HG02840 (cell line): Measurements from ENCODE around the gene TEAD3.
"Not testable (repeated sequence)": the region's sequence is repeated elsewhere in the genome, so short reads cannot be mapped to it uniquely, and the experiment has no call there.

Experiments
- ATAC-seq: cut with Tn5 transposase; IDR thresholded peaks from one replicate; pipeline ENCODE4 v1.9.1; 2021; ENCODE audit warnings: mild to moderate bottlenecking, moderate library complexity, moderate number of reproducible peaks; ENCODE audit not compliant: unreplicated experiment, low FRiP score

Gene TEAD3

DNA sequence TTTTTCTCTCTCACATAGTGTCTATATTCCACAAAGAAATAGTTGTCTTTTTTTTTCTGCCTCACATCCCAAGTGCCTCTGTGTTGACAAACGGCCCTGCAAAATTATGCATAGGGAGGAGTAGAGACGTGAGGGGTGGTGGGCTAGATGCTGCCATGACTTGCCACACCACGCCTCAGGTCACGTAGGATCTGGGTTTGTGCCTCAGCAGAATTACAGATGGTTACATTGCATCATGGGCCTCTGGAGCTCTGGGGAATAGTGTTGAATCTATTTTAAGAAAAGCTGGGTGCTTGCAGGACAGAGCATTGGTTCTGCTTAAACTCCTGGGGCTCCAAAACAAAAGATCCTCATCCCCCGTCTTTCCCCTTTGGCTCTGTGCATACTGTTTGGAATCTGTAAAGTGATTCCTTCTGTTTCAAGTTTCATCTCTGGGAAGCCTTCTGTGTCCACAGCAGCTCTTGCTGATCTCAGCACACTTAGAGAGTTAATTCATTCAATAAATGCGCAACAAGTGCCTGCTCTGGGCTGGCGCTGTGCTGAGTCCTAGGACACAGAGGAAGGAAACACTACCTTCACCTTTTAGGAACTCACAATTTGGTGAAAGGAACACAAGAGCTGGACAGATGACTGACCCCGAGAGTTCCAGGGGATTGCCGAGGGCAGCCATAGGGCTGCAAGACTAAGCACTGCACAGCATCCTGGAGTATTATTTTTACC lies 42.3 kb downstream of the TEAD3 start:
- no peak for ATAC-seq

DNA sequence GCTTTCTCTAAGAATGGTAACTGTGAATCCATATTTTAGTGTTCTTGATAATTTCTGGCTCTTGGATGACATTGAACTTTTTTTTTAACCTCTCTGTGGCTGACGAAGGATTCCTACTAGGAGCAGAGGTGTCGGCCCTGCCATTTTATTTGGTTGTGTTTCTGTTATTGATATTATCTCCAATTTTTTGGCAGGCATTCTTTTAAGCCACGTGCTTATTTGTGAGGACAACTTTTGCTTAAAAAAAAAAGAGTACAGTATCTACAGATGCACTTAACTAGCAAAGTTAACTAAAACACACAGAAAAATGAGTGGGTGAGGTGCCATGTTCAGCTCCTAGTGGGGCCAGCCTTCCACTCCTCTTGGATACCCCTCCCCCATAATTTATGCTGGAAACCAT lies 43.6 kb downstream of the TEAD3 start:
- ATAC-seq, result no peak

GRCh38 chr6:35452183-35453090 lies 44.4 kb downstream of the TEAD3 start, which contains the start of gene FANCE:
FANCE (plus strand) TSS chr6:35452338; CDS start chr6:35452546, 208 bp downstream.
- ATAC-seq, result peak; percentile 92

DNA sequence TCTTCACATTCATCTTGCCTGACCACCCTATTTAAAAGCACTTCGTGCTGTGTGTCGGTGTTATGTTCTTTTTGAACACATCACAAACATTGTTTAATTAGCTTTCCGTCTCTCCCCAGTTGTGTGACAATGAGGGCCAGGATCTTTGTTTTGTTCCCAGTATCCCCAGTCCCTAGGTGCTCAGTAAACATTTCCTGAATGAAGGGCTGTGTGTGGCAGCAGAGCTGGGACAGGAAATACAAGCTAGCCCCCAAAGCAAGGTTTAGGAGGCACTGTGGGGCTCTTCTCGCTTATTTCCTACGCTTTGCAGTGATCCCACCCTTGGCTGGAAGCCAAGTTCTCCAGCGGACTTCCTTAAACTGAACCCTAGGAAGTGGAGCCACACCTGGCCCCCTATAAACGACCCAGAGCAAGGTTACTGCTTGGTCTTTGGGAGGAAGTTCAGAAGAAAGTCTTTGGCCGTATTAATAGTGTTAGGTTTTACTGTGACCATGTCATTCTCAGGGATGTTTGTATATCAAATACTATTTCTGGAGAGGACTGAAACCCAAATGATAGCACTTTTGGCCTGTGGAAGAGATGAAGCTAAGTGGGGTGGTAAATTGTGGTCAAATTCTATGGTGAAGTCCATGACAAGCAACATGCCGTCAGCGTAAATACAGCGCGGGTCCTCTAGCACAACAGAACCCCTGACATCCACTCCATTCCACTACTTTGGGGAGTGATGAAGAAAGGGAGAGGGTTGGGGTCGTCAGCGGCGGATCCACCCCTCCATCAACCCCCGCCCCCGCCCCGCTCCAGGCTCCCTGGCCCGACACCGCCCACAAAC lies 45.3 kb downstream of the TEAD3 start:
- ATAC-seq, result no peak

DNA sequence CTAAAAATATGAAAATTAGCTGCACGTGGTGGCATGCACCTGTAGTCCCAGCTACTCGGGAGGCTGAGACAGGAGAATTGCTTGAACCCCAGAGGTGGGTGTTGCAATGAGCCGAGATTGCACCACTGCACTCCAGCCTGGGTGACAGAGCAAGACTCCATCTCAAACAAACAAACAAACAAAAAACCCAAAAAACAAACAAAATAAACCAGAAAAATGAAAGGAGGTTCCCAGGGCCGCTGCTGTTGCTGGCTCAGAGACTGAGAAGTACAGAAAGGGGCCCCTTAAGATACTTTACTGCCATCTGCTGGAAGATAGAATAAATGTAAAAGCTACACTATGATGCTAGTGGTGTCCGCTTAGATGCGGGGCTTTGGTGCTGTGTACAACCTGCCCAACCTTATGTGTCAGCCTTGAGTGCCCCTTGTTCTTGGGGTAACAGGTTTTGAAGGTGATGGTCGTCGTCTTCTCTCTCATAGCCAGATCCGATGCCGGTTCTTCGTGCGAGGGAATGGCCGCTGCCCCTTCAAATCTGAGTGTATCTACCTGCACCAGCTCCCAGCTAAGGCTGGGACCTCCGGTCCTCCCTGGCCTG lies 47.5 kb downstream of the TEAD3 start:
- no peak for ATAC-seq

- no peak for ATAC-seq
These were observed 48.7 kb downstream of the TEAD3 start for GRCh38 chr6:35448191-35448590.

DNA sequence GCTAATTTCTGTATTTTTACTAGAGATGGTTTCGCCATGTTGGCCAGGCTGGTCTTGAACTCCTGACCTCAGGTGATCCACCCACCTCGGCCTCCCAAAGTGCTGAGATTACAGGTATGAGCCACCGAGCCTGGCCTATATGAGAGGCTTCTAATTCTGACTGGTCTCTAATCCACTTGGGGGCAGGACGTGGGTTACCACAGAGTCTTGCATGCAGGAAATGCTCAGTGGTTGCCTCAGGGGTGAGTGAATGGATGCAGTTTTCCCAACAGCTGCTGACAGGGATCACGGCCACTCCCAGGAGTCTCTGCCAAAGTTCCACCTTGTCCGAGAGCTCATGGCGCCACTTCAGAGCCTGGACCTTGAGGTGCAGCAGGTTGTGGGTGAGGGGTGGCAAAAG lies 51.2 kb downstream of the TEAD3 start:
- no peak for ATAC-seq

DNA sequence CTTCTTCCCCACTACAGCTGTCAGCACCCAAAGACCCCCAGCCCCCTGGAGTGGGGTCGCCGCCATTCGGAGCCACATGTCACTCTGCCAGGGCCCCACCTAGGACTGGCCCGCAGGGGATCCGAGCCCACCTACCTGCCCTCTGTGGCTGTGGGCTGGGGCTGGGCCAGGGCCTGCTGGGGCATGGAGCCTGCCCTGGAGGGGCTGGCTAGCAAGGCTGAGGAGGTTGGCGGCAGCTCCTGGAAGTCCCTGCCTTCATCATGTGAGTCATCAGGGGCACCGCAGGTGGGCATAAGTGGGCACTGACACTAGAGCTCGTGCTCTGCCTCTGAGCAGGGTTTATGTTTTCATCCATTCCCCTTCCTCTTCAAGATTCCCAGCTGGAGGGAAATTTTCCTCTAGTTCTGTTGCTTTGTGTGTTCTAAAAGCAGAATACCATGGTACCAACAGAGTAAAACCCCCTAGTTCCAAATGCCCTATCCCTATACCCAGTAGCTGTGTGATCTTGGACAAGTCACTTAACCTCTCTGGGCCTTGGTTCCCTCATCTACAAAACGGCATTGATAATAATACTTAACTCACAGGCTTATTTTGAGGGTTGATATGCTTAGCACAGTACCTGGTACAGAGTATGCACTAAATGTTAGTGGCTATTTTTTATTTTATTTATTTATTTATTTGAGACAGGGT lies 53.4 kb downstream of the TEAD3 start:
- no peak for ATAC-seq

DNA sequence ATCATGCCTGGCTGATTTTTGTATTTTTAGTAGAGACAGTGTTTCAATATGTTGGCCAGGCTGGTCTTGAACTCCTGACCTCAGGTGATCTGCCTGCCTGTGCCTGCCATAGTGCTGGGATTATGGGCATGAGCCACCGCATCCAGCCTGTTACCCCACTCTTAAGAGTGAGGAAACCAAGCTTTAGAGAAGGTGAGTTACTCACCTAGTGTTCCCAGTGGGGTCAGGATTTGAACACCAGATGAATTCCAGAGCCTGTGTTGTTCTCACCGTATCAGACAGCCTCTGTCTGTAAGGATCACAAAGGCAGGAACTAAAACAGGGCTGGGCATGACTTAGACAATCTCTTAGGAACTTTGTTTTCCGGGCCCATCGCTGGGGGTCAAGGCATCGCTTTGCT lies 54.2 kb downstream of the TEAD3 start:
- no peak for ATAC-seq

GRCh38 chr6:35441642-35442041 lies 55.2 kb downstream of the TEAD3 start:
- ATAC-seq, result no peak

DNA sequence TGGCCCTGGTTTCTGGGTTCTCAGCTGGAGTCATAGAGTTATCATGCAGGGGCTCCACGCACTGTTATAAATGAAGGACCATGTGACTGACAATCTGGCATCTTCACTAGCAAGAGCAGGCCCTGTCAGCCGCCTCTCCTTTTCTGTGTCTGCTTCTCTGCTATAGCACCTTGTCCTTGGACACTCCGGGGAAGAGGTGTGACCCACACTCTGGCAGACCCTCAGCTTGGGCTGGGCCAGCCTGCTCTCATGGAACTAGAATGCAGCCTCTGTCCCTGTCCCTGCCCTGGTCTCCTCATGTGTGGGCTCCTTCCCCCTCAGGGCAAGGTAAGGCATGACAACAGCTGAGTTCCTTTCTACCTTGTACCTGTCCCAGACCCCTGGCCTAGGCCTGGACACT lies 55.7 kb downstream of the TEAD3 start:
- no peak for ATAC-seq

DNA sequence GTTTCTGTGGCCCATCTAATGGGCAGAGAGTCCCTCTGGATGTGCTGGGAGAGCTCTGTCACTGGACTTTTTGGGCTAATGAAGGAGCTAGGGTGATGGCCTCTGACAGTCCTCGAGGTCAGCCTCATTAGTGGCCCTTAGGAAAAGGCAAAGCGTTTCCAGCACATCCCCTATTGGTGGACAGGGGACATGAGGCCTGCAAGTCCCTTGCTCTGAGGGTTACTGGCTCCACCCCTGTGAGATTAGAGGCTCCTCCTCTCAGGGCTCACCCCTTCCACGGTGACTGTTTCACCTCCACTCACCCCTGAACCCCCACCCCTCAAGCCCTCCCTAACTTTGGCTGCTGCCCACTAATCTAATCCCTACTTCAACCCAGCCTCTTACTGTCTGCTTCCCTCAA lies 57.6 kb downstream of the TEAD3 start:
- no peak for ATAC-seq

DNA sequence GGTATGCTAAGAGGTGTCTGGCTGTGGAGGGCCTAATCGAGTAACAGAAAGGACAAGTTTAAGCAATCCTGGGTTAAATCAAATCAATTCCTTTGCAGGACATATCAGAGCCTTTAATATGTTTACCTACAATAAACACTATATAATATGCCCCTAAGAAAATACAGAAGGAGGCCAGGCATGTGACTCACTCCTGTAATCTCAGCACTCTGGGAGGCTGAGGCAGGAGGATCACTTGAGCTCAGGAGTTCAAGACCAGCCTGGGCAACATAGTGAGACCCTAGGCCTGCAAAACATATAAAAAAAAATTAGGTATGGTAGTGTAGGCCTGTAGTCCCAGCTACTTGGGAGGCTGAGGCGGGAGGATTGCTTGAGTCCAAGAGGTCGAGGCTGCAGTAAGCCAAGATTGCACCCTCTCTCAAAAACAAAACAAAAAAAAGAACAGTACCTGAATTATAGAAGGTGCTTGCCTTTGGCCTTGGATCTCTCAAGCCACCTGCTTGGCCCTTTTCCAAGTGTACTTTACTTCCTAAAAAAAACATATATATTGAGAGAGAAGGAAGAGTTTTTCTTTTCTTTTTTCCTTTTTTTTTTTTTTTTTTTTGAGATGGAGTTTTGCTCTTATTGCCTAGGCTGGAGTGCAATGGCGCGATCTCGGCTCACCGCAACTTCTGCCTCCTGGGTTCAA lies 58.4 kb downstream of the TEAD3 start:
- ATAC-seq, result not testable (repeated sequence)

DNA sequence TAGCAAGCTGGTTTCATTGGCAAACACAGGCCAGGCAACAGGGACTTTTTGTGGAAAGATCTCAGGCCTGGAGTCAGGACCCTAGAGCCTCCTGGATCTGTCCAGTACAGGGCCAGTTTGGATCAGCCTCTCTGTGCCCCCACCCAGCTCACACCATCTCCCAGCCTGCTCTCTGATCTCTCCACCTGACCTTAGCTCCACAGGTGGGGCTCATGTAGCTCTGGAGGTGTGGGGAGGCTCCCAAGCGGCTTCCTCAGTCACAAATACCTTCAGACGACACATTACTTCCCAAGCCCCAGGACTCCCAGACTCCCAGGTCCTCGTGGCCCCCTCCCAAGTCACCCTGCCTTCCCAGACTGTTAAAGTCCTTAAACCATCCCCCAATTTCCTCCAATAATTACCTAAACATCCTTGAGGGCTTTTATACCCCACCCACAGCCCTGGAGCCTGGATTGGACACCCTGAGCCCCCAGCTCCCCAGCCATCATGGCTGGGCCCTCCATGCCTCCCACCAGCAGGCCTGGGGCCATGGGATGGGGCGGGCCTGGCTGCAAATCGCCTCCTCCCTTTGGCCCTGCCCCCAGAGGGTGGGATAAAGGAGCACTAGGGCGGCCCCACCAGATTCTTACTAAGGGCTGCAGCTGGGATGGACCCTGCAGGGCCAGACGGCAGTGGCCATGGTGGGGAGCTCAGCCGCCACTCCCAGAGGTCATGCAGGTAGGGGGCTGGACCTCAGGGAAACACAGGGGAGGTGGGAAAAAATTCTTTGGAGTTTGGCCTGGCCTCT lies 60.6 kb downstream of the TEAD3 start:
- ATAC-seq, result no peak

GRCh38 chr6:35435074-35435837 lies 61.6 kb downstream of the TEAD3 start:
- no peak for ATAC-seq

DNA sequence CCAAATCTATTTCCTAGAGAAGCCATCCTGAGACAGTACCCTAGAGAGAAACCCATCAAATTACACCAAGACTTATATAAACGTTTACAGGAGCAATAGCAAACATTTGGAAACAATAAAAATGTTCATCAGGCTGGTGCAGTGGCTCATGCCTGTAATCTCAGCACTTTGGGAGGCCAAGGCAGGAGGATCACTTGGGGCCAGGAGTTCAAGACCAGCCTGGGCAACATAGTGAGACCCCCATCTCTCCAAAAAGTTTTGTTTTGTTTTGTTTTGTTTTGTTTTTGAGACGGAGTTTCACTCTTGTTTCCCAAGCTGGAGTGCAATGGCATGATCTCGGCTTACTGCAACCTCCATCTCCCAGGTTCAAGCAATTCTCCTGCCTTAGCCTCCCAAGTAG lies 64.2 kb downstream of the TEAD3 start:
- not testable (repeated sequence) for ATAC-seq

GRCh38 chr6:35432291-35432690 lies 64.6 kb downstream of the TEAD3 start:
- ATAC-seq, result no peak

DNA sequence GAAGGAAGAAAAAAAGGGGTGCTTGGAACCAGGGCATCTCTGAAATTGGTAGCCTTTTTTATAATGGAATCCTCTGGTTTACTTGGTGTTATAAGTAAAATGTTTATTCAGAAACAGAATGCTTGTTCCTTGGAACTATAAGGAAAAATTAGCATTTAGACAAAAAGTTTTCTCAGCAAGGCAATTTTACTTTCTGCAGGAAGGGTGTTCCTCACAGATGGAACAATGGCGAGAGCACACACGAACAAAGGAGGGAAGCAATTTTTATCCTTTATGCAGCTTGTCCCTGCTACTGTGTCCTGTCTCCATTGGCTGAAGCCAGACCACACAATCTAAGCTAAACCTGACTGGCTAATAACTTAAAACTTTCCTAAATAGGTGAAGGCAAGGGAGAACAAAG lies 67.4 kb downstream of the TEAD3 start:
- no peak for ATAC-seq
